ENCODE data around the gene MESP1.
"Not testable (repeated sequence)": the region's sequence is repeated elsewhere in the genome, so short reads cannot be mapped to it uniquely, and the experiment has no call there.

MESP1 gene

GRCh38 chr15:89750560-89751542, at the start of gene MESP1:
MESP1 (minus strand) TSS chr15:89751249; CDS start chr15:89751231, 18 bp downstream.
- DNase-seq (ENCODE audit: low read depth in 2 of 2) = peak; percentile 81 to 82

- DNase-seq (ENCODE audit: low read depth in 2 of 2) = no peak
These were observed 49.0 kb upstream of the MESP1 start for GRCh38 chr15:89799918-89800498.

- no peak for DNase-seq (ENCODE audit: low read depth in 2 of 2)
These were observed 48.2 kb upstream of the MESP1 start for GRCh38 chr15:89799011-89799911.

GRCh38 chr15:89797678-89798201, 46.7 kb upstream of the MESP1 start:
- DNase-seq (ENCODE audit: low read depth in 2 of 2) = no peak

- DNase-seq (ENCODE audit: low read depth in 2 of 2) = no peak
These were observed 44.9 kb upstream of the MESP1 start for GRCh38 chr15:89795996-89796395.

- DNase-seq (ENCODE audit: low read depth in 2 of 2) = no peak
These were observed 43.7 kb upstream of the MESP1 start for GRCh38 chr15:89794627-89795241.

- DNase-seq (ENCODE audit: low read depth in 2 of 2) = no peak
These were observed 41.2 kb upstream of the MESP1 start for GRCh38 chr15:89792106-89792805.

GRCh38 chr15:89790661-89791060, 39.6 kb upstream of the MESP1 start:
- no peak for DNase-seq (ENCODE audit: low read depth in 2 of 2)

GRCh38 chr15:89790206-89790605, 39.2 kb upstream of the MESP1 start:
- DNase-seq (ENCODE audit: low read depth in 2 of 2) = no peak

GRCh38 chr15:89788585-89788984, 37.5 kb upstream of the MESP1 start:
- DNase-seq (ENCODE audit: low read depth in 2 of 2) = not testable (repeated sequence)

GRCh38 chr15:89787944-89788343, 36.9 kb upstream of the MESP1 start:
- DNase-seq (ENCODE audit: low read depth in 2 of 2) = no peak

- DNase-seq (ENCODE audit: low read depth in 2 of 2) = no peak
These were observed 34.7 kb upstream of the MESP1 start for GRCh38 chr15:89785774-89786140.

- DNase-seq (ENCODE audit: low read depth in 2 of 2) = no peak
These were observed 34.2 kb upstream of the MESP1 start for GRCh38 chr15:89785064-89785773.

GRCh38 chr15:89784686-89784960, 33.6 kb upstream of the MESP1 start:
- DNase-seq (ENCODE audit: low read depth in 2 of 2) = no peak

GRCh38 chr15:89783861-89784685, 33.0 kb upstream of the MESP1 start:
- no peak for DNase-seq (ENCODE audit: low read depth in 2 of 2)

- DNase-seq (ENCODE audit: low read depth in 2 of 2) = no peak
These were observed 32.2 kb upstream of the MESP1 start for GRCh38 chr15:89783111-89783860.

- DNase-seq (ENCODE audit: low read depth in 2 of 2) = not testable (repeated sequence)
These were observed 31.5 kb upstream of the MESP1 start for GRCh38 chr15:89782619-89782950.

- DNase-seq (ENCODE audit: low read depth in 2 of 2) = no peak
These were observed 31.0 kb upstream of the MESP1 start for GRCh38 chr15:89781891-89782618.
